NB4 (cell line): ENCODE results near the gene SNAI1.
A peak's percentile ranks its signal among the peaks of the same experiment; 100 is the strongest.

Experiments used
- DNase-seq: peaks from one replicate; pipeline ENCODE4 v3.0.0; 2010; ENCODE audit warnings: low read depth
- H3K4me3 ChIP-seq: one replicate; pipeline ENCODE4 v1.5.1; 2011; ENCODE audit warnings: mild to moderate bottlenecking, low read depth, low read length, moderate library complexity
- MYC ChIP-seq: IDR thresholded peaks from 2 replicates; pipeline ENCODE4 v1.6.1; 2011; ENCODE audit warnings: low read depth, low read length
- POLR2A ChIP-seq: IDR thresholded peaks from 2 replicates; pipeline ENCODE4 v1.6.1; 2011; ENCODE audit warnings: mild to moderate bottlenecking; ENCODE audit not compliant: insufficient read length; ENCODE audit errors: extremely low read depth
- TF ChIP-seq, protein P1 (sequence below): IDR thresholded peaks from 2 replicates; pipeline ENCODE4 v1.6.1; 2011; ENCODE audit warnings: low read depth, low read length
- TF ChIP-seq, protein P2 (sequence below): IDR thresholded peaks from one replicate; pipeline ENCODE4 v1.5.1; 2012; ENCODE audit warnings: low read depth, low read length

Gene SNAI1

DNA sequence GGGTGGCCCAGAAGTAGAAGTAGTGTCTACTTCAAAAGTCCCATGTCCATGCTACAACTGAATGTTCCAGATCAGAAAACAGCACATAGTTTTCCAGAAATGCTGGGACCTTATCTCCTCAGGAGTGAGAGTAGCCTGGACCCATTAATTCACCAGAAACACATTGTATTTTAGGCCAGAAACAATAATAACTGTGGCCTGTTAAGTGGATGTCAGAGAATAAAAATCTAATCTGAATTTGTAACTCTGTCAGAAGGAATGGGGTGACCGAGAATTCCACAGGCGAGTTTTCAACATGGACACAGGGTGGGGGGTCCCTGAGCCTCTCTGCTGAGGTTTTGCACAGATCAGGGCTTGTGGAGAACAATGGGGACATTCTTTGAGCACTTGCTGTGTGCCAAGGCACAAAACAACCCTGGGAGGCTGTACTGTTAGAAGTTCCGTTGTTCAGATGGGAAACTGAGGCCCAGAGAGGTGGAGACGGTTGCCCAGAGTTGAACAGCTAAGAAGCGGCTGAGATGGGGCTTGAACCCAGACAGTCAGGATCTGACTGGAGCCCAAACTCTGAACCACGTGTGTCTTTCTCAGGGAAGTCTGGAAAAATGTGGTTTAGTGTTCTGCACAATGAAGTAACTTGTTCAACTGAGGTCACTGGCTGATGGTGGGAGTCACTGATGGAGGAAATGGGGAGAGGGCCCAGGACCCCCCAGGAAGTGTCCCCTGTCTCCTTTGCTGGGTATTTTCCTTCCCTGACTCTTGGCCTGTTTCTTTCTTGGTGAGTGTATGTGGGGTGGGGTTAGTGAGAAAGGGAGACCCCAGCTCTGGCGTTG, 44.2 kb downstream of the SNAI1 start:
- H3K4me3 ChIP-seq, result no peak overlapping the region
- TF ChIP-seq POLR2A (no peak), MYC (no peak)
- TF ChIP-seq, protein P1, sequence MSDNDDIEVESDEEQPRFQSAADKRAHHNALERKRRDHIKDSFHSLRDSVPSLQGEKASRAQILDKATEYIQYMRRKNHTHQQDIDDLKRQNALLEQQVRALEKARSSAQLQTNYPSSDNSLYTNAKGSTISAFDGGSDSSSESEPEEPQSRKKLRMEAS, result no peak
- TF ChIP-seq, protein P2, sequence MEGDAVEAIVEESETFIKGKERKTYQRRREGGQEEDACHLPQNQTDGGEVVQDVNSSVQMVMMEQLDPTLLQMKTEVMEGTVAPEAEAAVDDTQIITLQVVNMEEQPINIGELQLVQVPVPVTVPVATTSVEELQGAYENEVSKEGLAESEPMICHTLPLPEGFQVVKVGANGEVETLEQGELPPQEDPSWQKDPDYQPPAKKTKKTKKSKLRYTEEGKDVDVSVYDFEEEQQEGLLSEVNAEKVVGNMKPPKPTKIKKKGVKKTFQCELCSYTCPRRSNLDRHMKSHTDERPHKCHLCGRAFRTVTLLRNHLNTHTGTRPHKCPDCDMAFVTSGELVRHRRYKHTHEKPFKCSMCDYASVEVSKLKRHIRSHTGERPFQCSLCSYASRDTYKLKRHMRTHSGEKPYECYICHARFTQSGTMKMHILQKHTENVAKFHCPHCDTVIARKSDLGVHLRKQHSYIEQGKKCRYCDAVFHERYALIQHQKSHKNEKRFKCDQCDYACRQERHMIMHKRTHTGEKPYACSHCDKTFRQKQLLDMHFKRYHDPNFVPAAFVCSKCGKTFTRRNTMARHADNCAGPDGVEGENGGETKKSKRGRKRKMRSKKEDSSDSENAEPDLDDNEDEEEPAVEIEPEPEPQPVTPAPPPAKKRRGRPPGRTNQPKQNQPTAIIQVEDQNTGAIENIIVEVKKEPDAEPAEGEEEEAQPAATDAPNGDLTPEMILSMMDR, result no peak
- DNase-seq, result no peak

DNA sequence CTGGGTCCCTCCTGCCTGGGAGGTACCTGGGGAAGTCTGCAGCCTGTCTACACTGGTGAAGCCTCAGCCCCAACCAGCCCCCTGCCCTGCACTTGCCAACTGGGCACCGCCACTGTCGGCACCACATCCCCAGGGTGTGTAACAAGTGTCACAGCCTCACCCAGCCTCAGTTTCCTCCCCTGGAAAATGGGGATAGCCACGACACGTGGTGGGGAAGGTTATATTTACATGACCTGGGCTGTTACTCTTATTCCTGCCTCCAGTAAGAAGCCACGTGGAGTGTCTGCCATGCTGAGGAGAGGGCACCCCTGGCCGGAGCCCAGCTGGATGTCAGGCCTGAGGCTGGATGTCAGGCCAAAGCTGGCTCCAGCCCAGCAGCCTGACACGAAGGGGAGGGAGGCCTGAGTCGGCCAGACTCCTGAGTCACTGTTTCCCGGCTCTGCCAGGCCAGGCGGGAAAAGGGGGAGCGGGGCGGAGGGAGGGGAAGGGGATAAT, 44.9 kb downstream of the SNAI1 start:
- TF ChIP-seq, protein P2, result no peak
- TF ChIP-seq POLR2A (no peak), MYC (no peak)
- TF ChIP-seq, protein P1, result no peak
- H3K4me3 ChIP-seq, result no peak overlapping the region
- DNase-seq, result no peak

DNA sequence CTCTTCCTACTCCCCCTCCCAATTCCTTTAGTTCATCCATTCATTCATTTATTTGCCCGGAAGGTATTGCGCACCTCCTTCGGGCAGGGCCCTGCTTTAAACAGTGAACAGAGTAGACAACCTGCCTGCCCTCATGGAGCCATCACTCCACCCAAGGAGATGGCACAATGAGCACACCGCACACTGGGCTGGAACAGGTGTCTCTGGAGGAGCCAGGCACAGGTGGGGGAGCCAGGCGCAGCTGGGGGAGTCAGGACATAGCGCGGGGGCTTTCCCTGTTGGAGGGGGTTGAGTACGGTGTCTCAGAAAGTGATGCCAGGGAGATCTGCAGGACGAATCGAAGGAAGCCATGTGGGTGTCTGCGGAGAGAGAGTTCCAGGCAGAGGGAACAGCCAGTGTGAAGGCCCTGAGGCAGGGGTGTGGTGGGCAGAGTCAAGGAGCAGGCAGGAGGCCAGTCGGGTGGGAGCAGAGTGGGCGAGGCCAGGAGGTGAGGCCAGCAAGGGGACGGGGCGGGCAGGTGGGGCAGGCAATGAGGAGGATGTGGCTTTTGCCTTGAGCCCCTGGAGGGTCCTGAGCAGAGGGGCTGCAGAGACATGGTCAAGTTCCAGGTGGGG, 46.4 kb downstream of the SNAI1 start:
- TF ChIP-seq, protein P1, result no peak
- no peak for TF ChIP-seq MYC
- TF ChIP-seq POLR2A, result no peak
- no peak for DNase-seq
- H3K4me3 ChIP-seq, result no peak overlapping the region

DNA sequence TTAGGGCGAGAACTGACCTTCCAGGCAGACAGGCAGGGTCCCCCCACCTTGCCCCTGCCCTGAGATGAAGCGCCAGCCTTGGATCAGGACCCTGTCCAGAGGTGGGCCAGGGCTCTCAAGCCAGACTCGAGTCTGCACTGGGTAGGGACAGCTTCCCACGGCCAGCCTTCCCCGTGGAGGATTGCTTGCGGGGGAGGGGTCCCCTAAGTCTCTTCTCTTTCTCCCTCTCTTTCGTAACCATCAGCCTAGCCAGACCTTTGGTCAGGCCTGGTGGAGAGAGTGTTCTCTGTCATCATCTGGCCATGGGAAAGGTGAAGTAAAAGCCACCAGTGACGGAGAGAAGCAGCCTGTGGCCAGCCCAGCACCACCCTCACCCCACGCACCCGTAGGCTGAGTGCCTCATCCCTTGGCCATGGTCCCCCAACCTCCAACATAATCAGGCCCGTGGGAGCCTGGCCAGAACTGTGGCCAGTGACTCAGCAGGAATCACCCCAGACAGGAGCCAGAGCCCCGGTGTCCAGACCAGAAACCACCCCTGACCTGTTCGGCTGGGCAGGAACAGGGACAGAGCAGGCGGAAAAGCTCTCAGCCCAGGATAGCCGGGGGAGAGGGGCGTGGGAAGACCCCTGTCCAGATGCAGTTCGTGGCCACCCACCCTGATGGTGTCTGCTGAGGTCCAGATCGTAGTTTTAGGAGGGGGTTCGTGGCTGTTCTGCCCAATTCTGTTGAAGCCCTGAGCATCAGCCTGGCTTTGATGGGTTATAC, 47.1 kb downstream of the SNAI1 start:
- H3K4me3 ChIP-seq, result no peak overlapping the region
- TF ChIP-seq, protein P1, result no peak
- TF ChIP-seq MYC (no peak), POLR2A (no peak)
- TF ChIP-seq, protein P2, result no peak
- DNase-seq, result peak; percentile 65

DNA sequence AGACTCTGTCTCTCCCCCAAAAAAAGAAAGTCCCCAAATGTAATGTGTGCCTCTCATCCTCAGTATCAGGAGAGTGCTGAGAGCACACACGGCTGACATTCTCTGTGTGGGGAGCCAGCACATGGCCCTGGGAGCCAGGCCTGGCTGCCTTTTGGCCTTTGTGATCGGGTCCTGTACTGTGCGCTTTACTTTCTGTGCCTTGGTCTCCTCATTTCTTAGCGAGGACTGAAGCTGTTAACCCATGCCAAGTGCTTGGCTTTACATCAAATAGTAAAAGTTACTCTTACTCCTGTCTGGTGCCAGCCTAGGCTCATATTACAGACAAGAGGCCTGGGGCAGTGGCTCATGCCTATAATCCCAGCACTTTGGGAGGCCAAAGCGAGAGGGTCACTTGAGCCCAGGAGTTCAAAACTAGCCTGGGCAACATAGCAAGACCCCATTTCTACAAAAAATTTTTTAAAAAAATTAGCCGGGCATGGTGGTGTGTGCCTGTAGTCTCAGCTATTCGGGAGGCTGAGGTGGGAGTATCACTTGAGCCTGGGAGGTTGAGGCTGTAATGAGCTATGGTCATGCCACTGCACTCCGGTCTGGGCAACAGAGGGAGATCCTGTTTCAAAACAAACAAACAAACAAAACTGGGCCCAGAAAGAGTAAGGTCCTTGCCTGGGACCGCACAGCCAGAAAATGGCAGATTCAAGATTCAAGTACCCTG, 50.3 kb downstream of the SNAI1 start:
- DNase-seq, result no peak

More for the DNA sequence above, 50.3 kb downstream of the SNAI1 start:
- no peak overlapping the region for H3K4me3 ChIP-seq
- no peak for TF ChIP-seq POLR2A
- no peak for TF ChIP-seq MYC
- TF ChIP-seq, protein P2, result no peak
- TF ChIP-seq, protein P1, result no peak
